ENCODE measurements around the gene LZIC.
"Not testable (repeated sequence)": the region's sequence is repeated elsewhere in the genome, so short reads cannot be mapped to it uniquely, and the experiment has no call there.

LZIC gene

GRCh38 chr1:9942939-9943788, at the start of gene LZIC, which contains the start of gene NMNAT1:
TSS of gene LZIC (minus strand) at chr1:9943391. CDS start at chr1:9936619, 6,772 bp downstream.
TSS of gene NMNAT1 (plus strand) at chr1:9943475. CDS start at chr1:9972074, 28,599 bp downstream.
- peak; percentile 77 to 87 for DNase-seq

- DNase-seq, result peak in 1 of 2 donors; percentile 40
Observed at GRCh38 chr1:9992910-9993309, 49.7 kb upstream of the LZIC start.

GRCh38 chr1:9990944-9991343, 47.8 kb upstream of the LZIC start:
- DNase-seq, result no peak

GRCh38 chr1:9989773-9990172, 46.6 kb upstream of the LZIC start:
- no peak for DNase-seq

- no peak for DNase-seq
Observed at GRCh38 chr1:9985001-9985400, 41.8 kb upstream of the LZIC start.

GRCh38 chr1:9984253-9984652, 41.1 kb upstream of the LZIC start:
- no peak for DNase-seq

GRCh38 chr1:9960706-9961562, 17.7 kb upstream of the LZIC start:
- DNase-seq, result no peak

GRCh38 chr1:9960011-9960410, 16.8 kb upstream of the LZIC start:
- no peak for DNase-seq

- DNase-seq, result no peak
Observed at GRCh38 chr1:9957726-9958125, 14.5 kb upstream of the LZIC start.

- no peak for DNase-seq
Observed at GRCh38 chr1:9946315-9946714, 3.1 kb upstream of the LZIC start.

- DNase-seq, result peak in 1 of 2 donors; percentile 43
Observed at GRCh38 chr1:9942399-9942938, 722 bp downstream of the LZIC start.

- DNase-seq, result no peak
Observed at GRCh38 chr1:9929431-9930385, 13.5 kb downstream of the LZIC start.

GRCh38 chr1:9927259-9927658, 15.9 kb downstream of the LZIC start:
- no peak for DNase-seq

- no peak for DNase-seq
Observed at GRCh38 chr1:9922342-9922741, 20.8 kb downstream of the LZIC start.

- DNase-seq, result no peak
Observed at GRCh38 chr1:9920606-9921005, 22.6 kb downstream of the LZIC start.

GRCh38 chr1:9917901-9918300, 25.3 kb downstream of the LZIC start:
- DNase-seq, result no peak

- not testable (repeated sequence) for DNase-seq
Observed at GRCh38 chr1:9917495-9917894, 25.7 kb downstream of the LZIC start.

- no peak for DNase-seq
Observed at GRCh38 chr1:9916452-9916851, 26.7 kb downstream of the LZIC start.

GRCh38 chr1:9914610-9914937, 28.6 kb downstream of the LZIC start:
- DNase-seq, result no peak

- no peak for DNase-seq
Observed at GRCh38 chr1:9912264-9912936, 30.8 kb downstream of the LZIC start.

GRCh38 chr1:9910423-9911178, 32.6 kb downstream of the LZIC start:
- DNase-seq, result peak; percentile 97
